Mammary epithelial cell (primary cell): ENCODE measurements around the gene GOLGA8B.

Source experiments
- CTCF ChIP-seq, 2 donors: IDR thresholded peaks in 1 of 2; conservative IDR thresholded peaks in 1 of 2; 2 replicates each; pipeline ENCODE4 v1.5.1; 2011 to 2012; ENCODE audit warnings: inconsistent platforms in 2 of 2, low read length in 2 of 2, mild to moderate bottlenecking in 2 of 2, control low read depth in 1 of 2, low read depth in 1 of 2; ENCODE audit not compliant: insufficient read depth in 1 of 2; ENCODE audit errors: extremely low read depth in 1 of 2
- EZH2 ChIP-seq: IDR thresholded peaks from 2 replicates; pipeline ENCODE4 v1.6.1; 2012; ENCODE audit warnings: low read length, inconsistent platforms, borderline replicate concordance

GRCh38 chr15:34591306-34591705 lies 7.9 kb upstream of the GOLGA8B start:
- no peak for TF ChIP-seq CTCF (conservative IDR thresholded peaks at IDR 0.05 in 1 of 2, IDR thresholded peaks at IDR 0.05 in 1 of 2; ENCODE audit: extremely low read depth in 1 of 2, insufficient read depth in 1 of 2, low read depth in 1 of 2, low read length in 2 of 2)
- TF ChIP-seq EZH2: no peak
